ENCODE data around the gene SV2A.
"Not testable (repeated sequence)": the region's sequence is repeated elsewhere in the genome, so short reads cannot be mapped to it uniquely, and the experiment has no call there.

The SV2A gene

GRCh38 chr1:149896575-149896974 is 21.1 kb downstream of the SV2A start:
- TF ChIP-seq TAF1 (IDR thresholded peaks at IDR 0.05; ENCODE audit: low read depth, low read length) (no peak), PAX5 (IDR thresholded peaks at IDR 0.05; ENCODE audit: insufficient read depth, low read length, severe bottlenecking) (no peak), POU2F2 (IDR thresholded peaks at IDR 0.05; ENCODE audit: low read depth, low read length) (no peak), POLR2AphosphoS5 (IDR thresholded peaks at IDR 0.05; ENCODE audit: low read depth, low read length) (no peak), SPI1 (IDR thresholded peaks at IDR 0.05; ENCODE audit: low read depth, low read length) (no peak), POLR2A (IDR thresholded peaks at IDR 0.05; ENCODE audit: low read depth, low read length) (no peak)
- DNase-seq (ENCODE audit: insufficient read length, low spot score) = no peak
- no peak for FAIRE-seq

- FAIRE-seq (no peak), DNase-seq (ENCODE audit: insufficient read length, low spot score) (no peak)
- TF ChIP-seq PAX5 (IDR thresholded peaks at IDR 0.05; ENCODE audit: insufficient read depth, low read length, severe bottlenecking) (no peak), TAF1 (IDR thresholded peaks at IDR 0.05; ENCODE audit: low read depth, low read length) (no peak), POU2F2 (IDR thresholded peaks at IDR 0.05; ENCODE audit: low read depth, low read length) (no peak), POLR2A (IDR thresholded peaks at IDR 0.05; ENCODE audit: low read depth, low read length) (no peak), POLR2AphosphoS5 (IDR thresholded peaks at IDR 0.05; ENCODE audit: low read depth, low read length) (no peak), SPI1 (IDR thresholded peaks at IDR 0.05; ENCODE audit: low read depth, low read length) (no peak)
Observed at GRCh38 chr1:149888999-149889289, 28.7 kb downstream of the SV2A start.

- TF ChIP-seq POLR2AphosphoS5 (IDR thresholded peaks at IDR 0.05; ENCODE audit: low read depth, low read length) (peak; percentile 52), TAF1 (IDR thresholded peaks at IDR 0.05; ENCODE audit: low read depth, low read length) (peak; percentile 49; the same call in 1 of the 2 replicates), POLR2A (IDR thresholded peaks at IDR 0.05; ENCODE audit: low read depth, low read length) (peak; percentile 52; the same call in 1 of the 2 replicates), PAX5 (IDR thresholded peaks at IDR 0.05; ENCODE audit: insufficient read depth, low read length, severe bottlenecking) (no peak), POU2F2 (IDR thresholded peaks at IDR 0.05; ENCODE audit: low read depth, low read length) (no peak; the same call in none of the 2 replicates), SPI1 (IDR thresholded peaks at IDR 0.05; ENCODE audit: low read depth, low read length) (peak; percentile 18; the same call in 1 of the 2 replicates)
- peak; percentile 56 for DNase-seq (ENCODE audit: insufficient read length, low spot score)
- FAIRE-seq = peak; percentile 68
Observed at GRCh38 chr1:149888247-149888998, 29.2 kb downstream of the SV2A start.

- FAIRE-seq (no peak), DNase-seq (ENCODE audit: insufficient read length, low spot score) (peak; percentile 41)
- TF ChIP-seq POLR2AphosphoS5 (IDR thresholded peaks at IDR 0.05; ENCODE audit: low read depth, low read length) = peak; percentile 92
- TF ChIP-seq TAF1 (IDR thresholded peaks at IDR 0.05; ENCODE audit: low read depth, low read length) = peak; percentile 45; the same call in 1 of the 2 replicates
- TF ChIP-seq PAX5 (IDR thresholded peaks at IDR 0.05; ENCODE audit: insufficient read depth, low read length, severe bottlenecking) = no peak
- peak; percentile 82; the same call in 1 of the 2 replicates for TF ChIP-seq POU2F2 (IDR thresholded peaks at IDR 0.05; ENCODE audit: low read depth, low read length)
- no peak for TF ChIP-seq SPI1 (IDR thresholded peaks at IDR 0.05; ENCODE audit: low read depth, low read length)
- TF ChIP-seq POLR2A (IDR thresholded peaks at IDR 0.05; ENCODE audit: low read depth, low read length) = peak; percentile 90
Observed at GRCh38 chr1:149887456-149888246, 30.0 kb downstream of the SV2A start.

GRCh38 chr1:149887196-149887455 is 30.5 kb downstream of the SV2A start:
- TF ChIP-seq POLR2A (IDR thresholded peaks at IDR 0.05; ENCODE audit: low read depth, low read length) (0 out of 2 replicates have a peak, but pooled peaks have one; percentile 65), POLR2AphosphoS5 (IDR thresholded peaks at IDR 0.05; ENCODE audit: low read depth, low read length) (peak; percentile 4; the same call in 1 of the 2 replicates)
- FAIRE-seq; DNase-seq (ENCODE audit: insufficient read length, low spot score): not testable (repeated sequence)

- TF ChIP-seq POU2F2 (IDR thresholded peaks at IDR 0.05; ENCODE audit: low read depth, low read length) = peak; percentile 99
- TF ChIP-seq POLR2A (IDR thresholded peaks at IDR 0.05; ENCODE audit: low read depth, low read length) = peak; percentile 97
- TF ChIP-seq POLR2AphosphoS5 (IDR thresholded peaks at IDR 0.05; ENCODE audit: low read depth, low read length) = peak; percentile 97
- TF ChIP-seq TAF1 (IDR thresholded peaks at IDR 0.05; ENCODE audit: low read depth, low read length) = peak; percentile 90
- no peak for TF ChIP-seq SPI1 (IDR thresholded peaks at IDR 0.05; ENCODE audit: low read depth, low read length)
- no peak for TF ChIP-seq PAX5 (IDR thresholded peaks at IDR 0.05; ENCODE audit: insufficient read depth, low read length, severe bottlenecking)
- FAIRE-seq (peak; percentile 70), DNase-seq (ENCODE audit: insufficient read length, low spot score) (peak; percentile 56)
Observed at GRCh38 chr1:149886396-149887195, 31.0 kb downstream of the SV2A start.

- TF ChIP-seq POLR2AphosphoS5 (IDR thresholded peaks at IDR 0.05; ENCODE audit: low read depth, low read length) = peak; percentile 77
- peak; percentile 66 for TF ChIP-seq POLR2A (IDR thresholded peaks at IDR 0.05; ENCODE audit: low read depth, low read length)
- not testable (repeated sequence) for DNase-seq (ENCODE audit: insufficient read length, low spot score); FAIRE-seq
Observed at GRCh38 chr1:149886121-149886395, 31.6 kb downstream of the SV2A start.

GRCh38 chr1:149885339-149886120 is 32.1 kb downstream of the SV2A start:
- DNase-seq (ENCODE audit: insufficient read length, low spot score) (no peak), FAIRE-seq (no peak)
- peak; percentile 60; the same call in 1 of the 2 replicates for TF ChIP-seq POU2F2 (IDR thresholded peaks at IDR 0.05; ENCODE audit: low read depth, low read length)
- TF ChIP-seq TAF1 (IDR thresholded peaks at IDR 0.05; ENCODE audit: low read depth, low read length) = 0 out of 2 replicates have a peak, but pooled peaks have one; percentile 52
- peak; percentile 93 for TF ChIP-seq POLR2AphosphoS5 (IDR thresholded peaks at IDR 0.05; ENCODE audit: low read depth, low read length)
- no peak; the same call in 1 of the 2 replicates for TF ChIP-seq SPI1 (IDR thresholded peaks at IDR 0.05; ENCODE audit: low read depth, low read length)
- TF ChIP-seq PAX5 (IDR thresholded peaks at IDR 0.05; ENCODE audit: insufficient read depth, low read length, severe bottlenecking) = no peak
- peak; percentile 88 for TF ChIP-seq POLR2A (IDR thresholded peaks at IDR 0.05; ENCODE audit: low read depth, low read length)

All from GM12891 (cell line).